Stimulated activated CD4-positive, alpha-beta T cell treated with anti-CD3 and anti-CD28 coated beads, Interleukin-15, amount 100 ng/mL, for 48 hours (primary cell): ENCODE results near the gene DNAH3.
"Not testable (repeated sequence)": the region's sequence is repeated elsewhere in the genome, so short reads cannot be mapped to it uniquely, and the experiment has no call there.

Source experiments
- DNase-seq, 2 donors: peaks; one replicate each; pipeline ENCODE4 v3.0.0-alpha.2; 2020; ENCODE audit warnings: low read depth in 2 of 2

DNAH3 gene

GRCh38 chr16:20940871-20941635, 209.6 kb downstream of the DNAH3 start:
- DNase-seq: peak in 1 of 2 donors; percentile 4

GRCh38 chr16:20939611-20940010, 211.0 kb downstream of the DNAH3 start:
- no peak for DNase-seq

GRCh38 chr16:20938426-20938825, 212.2 kb downstream of the DNAH3 start:
- peak in 1 of 2 donors; percentile 2 for DNase-seq

GRCh38 chr16:20937736-20938135, 212.9 kb downstream of the DNAH3 start:
- no peak for DNase-seq

GRCh38 chr16:20933589-20933988, 217.1 kb downstream of the DNAH3 start:
- DNase-seq: no peak

GRCh38 chr16:20931066-20931600, 219.5 kb downstream of the DNAH3 start:
- DNase-seq: no peak

- DNase-seq: no peak
Measured at GRCh38 chr16:20930365-20930690, 220.3 kb downstream of the DNAH3 start.

- not testable (repeated sequence) for DNase-seq
Measured at GRCh38 chr16:20929676-20930364, 220.8 kb downstream of the DNAH3 start.

- DNase-seq: no peak
Measured at GRCh38 chr16:20928774-20929411, 221.8 kb downstream of the DNAH3 start.

GRCh38 chr16:20925751-20926150, 224.9 kb downstream of the DNAH3 start:
- no peak for DNase-seq

- no peak for DNase-seq
Measured at GRCh38 chr16:20923876-20924275, 226.8 kb downstream of the DNAH3 start.

- no peak for DNase-seq
Measured at GRCh38 chr16:20920799-20921198, 229.8 kb downstream of the DNAH3 start.

GRCh38 chr16:20920091-20920490, 230.6 kb downstream of the DNAH3 start:
- DNase-seq: no peak

- DNase-seq: no peak
Measured at GRCh38 chr16:20918486-20919239, 232.0 kb downstream of the DNAH3 start.

- DNase-seq: no peak
Measured at GRCh38 chr16:20916942-20917341, 233.7 kb downstream of the DNAH3 start.

- no peak for DNase-seq
Measured at GRCh38 chr16:20916289-20916688, 234.4 kb downstream of the DNAH3 start.

GRCh38 chr16:20911361-20911760, 239.3 kb downstream of the DNAH3 start:
- DNase-seq: no peak

- DNase-seq: no peak
Measured at GRCh38 chr16:20910781-20911321, 239.8 kb downstream of the DNAH3 start.

GRCh38 chr16:20906341-20907255, 244.0 kb downstream of the DNAH3 start:
- DNase-seq: no peak

- no peak for DNase-seq
Measured at GRCh38 chr16:20905576-20905975, 245.1 kb downstream of the DNAH3 start.
